ENCODE results near the gene SMARCD3. TPM values are rescaled to one million over a fixed set of nuclear protein-coding genes. Genes with fewer than 3 reads are reported as not detected.
A peak's percentile ranks its signal among the peaks of the same experiment; 100 is the strongest.

SMARCD3 gene
- total and polyA plus RNA-seq, 9 of the 15 experiments (the other 6 are each of a cell fraction or from before 2014, with no cell fraction given), result 0.43 to 3.6 (median 2.6) TPM

GRCh38 chr7:151206914-151207313, 41.6 kb downstream of the SMARCD3 start (continued):
- peak; percentile 72 for TF ChIP-seq POLR2AphosphoS5 (IDR thresholded peaks at IDR 0.05; ENCODE audit: control insufficient read depth, insufficient read depth, low read depth, low read length)
- no peak for TF ChIP-seq ZNF668 (CRISPR knock-in tag; IDR thresholded peaks at IDR 0.05)
- no peak for TF ChIP-seq HDAC8 (tag; IDR thresholded peaks at IDR 0.05)
- TF ChIP-seq SMC3 (conservative IDR thresholded peaks at IDR 0.05; ENCODE audit: insufficient read depth, low read depth, low read length), result no peak
- no peak for TF ChIP-seq ZKSCAN3 (CRISPR knock-in tag; IDR thresholded peaks at IDR 0.05)
- peak; percentile 62 for TF ChIP-seq MTA2 (IDR thresholded peaks at IDR 0.05; ENCODE audit: low read depth)
- no peak for TF ChIP-seq HCFC1 (IDR thresholded peaks at IDR 0.05; ENCODE audit: low read depth, low read length)
- no peak for TF ChIP-seq DNMT1 (IDR thresholded peaks at IDR 0.05)
- TF ChIP-seq E2F6 (IDR thresholded peaks at IDR 0.05; ENCODE audit: borderline replicate concordance in 1 of 2, extremely low read depth in 1 of 2, insufficient read depth in 1 of 2, insufficient read length in 1 of 2, low read depth in 1 of 2, low read length in 1 of 2, poor library complexity in 1 of 2, severe bottlenecking in 1 of 2), result no peak
- no peak for TF ChIP-seq HNRNPK (IDR thresholded peaks at IDR 0.05; ENCODE audit: low read depth, low read length, poor library complexity, severe bottlenecking)
- no peak for TF ChIP-seq TCF7L2 (IDR thresholded peaks at IDR 0.05; ENCODE audit: low read depth, low read length)
- no peak for TF ChIP-seq NFE2L1 (tag; IDR thresholded peaks at IDR 0.05; ENCODE audit: borderline replicate concordance, low read depth)
- no peak for TF ChIP-seq NONO (IDR thresholded peaks at IDR 0.05; ENCODE audit: low read depth in 2 of 2, low read length in 1 of 2)
- no peak for TF ChIP-seq GTF3C2 (IDR thresholded peaks at IDR 0.05; ENCODE audit: borderline replicate concordance, extremely low read depth, insufficient read length)
- TF ChIP-seq NEUROD1 (IDR thresholded peaks at IDR 0.05; ENCODE audit: borderline replicate concordance, low read depth, low read length, partially characterized antibody), result peak; percentile 34
- no peak for TF ChIP-seq HOMEZ (CRISPR knock-in tag; IDR thresholded peaks at IDR 0.05)
- TF ChIP-seq ARID3B (CRISPR knock-in tag; IDR thresholded peaks at IDR 0.05; ENCODE audit: borderline replicate concordance), result no peak
- no peak for TF ChIP-seq ZNF133 (CRISPR knock-in tag; IDR thresholded peaks at IDR 0.05)
- no peak for TF ChIP-seq ZNF707 (CRISPR knock-in tag; conservative IDR thresholded peaks at IDR 0.05)
- TF ChIP-seq ZNF445 (CRISPR knock-in tag; IDR thresholded peaks at IDR 0.05; ENCODE audit: low read depth), result no peak
- peak; percentile 63; the same call in 1 of the 2 replicates for TF ChIP-seq STAT5A (IDR thresholded peaks at IDR 0.05; ENCODE audit: borderline replicate concordance, low read length)
- peak; percentile 74 for TF ChIP-seq L3MBTL2 (IDR thresholded peaks at IDR 0.05)

Measured in K562 (cell line).